K562 (cell line): ENCODE data around the gene SF3B3. TPM values are rescaled to one million over a fixed set of nuclear protein-coding genes. Genes with fewer than 3 reads are reported as not detected.

Source experiments
- ATAC-seq: fragments of 200-7000 bp; cut with Tn5 transposase; 3 replicates; pipeline ENCODE4 v1.9.1; 2020; ENCODE audit warnings: moderate library complexity
- BruUV-seq: library from RNA; stranded (reverse); fragments of 400-500 nt; replicated peaks from 2 replicates; lab custom pipeline; 2021; lab: Mats Ljungman, UMichigan
- CTCF ChIA-PET: fragments of 300-600 bp; formaldehyde crosslinking; extraction: SDS; loops from one replicate; lab custom pipeline; 2021; ENCODE audit warnings: low intra/inter-chr PET ratio; lab: Yijun Ruan, JAX
- POLR2A ChIA-PET: fragments of 300-600, 350-650 bp; sonication (Branson Sonifier 250); formaldehyde crosslinking; extraction: SDS; loops from one replicate; lab custom pipeline; 2021; ENCODE audit warnings: antibody characterized with exemption, inconsistent platforms; lab: Yijun Ruan, JAX
- DNase-seq, 4 experiments: peaks; one replicate each; pipeline versions ENCODE4 v3.0.0 to v3.0.0-alpha.2; 2011 to 2018; ENCODE audit warnings: low spot score in 3 of 4, mixed read lengths in 3 of 4; ENCODE audit errors: extremely low read depth in 1 of 4
- FAIRE-seq: peaks from 2 replicates; lab custom pipeline; 2011; peaks lifted over from hg19 to GRCh38; lab: Jason Lieb, UNC
- H2AFZ ChIP-seq: 2 replicates; pipeline ENCODE4 v1.6.0; 2011; ENCODE audit warnings: low read depth, low read length, control low read depth, inconsistent platforms
- H3K27ac ChIP-seq: fragments of 200-600 bp; 3 replicates; pipeline ENCODE4 v1.8.0; 2011; ENCODE audit warnings: low read depth, mild to moderate bottlenecking, control low read depth, inconsistent platforms, low read length, moderate library complexity, mixed read lengths; ENCODE audit errors: extremely low read depth
- H3K27me3 ChIP-seq, 2 experiments: fragments of 300-600 bp in 1 of 2; 2 replicates in 1 of 2; 3 replicates in 1 of 2; pipeline versions ENCODE4 v1.6.0 to v1.8.0; 2011; ENCODE audit warnings: inconsistent platforms in 2 of 2, low read length in 2 of 2, mild to moderate bottlenecking in 1 of 2, mixed read lengths in 1 of 2, moderate library complexity in 1 of 2; ENCODE audit not compliant: control insufficient read depth in 2 of 2, insufficient read depth in 2 of 2
- H3K36me3 ChIP-seq: fragments of 300-600 bp; 3 replicates; pipeline ENCODE4 v1.8.0; 2011; ENCODE audit warnings: mild to moderate bottlenecking, low read length, inconsistent platforms; ENCODE audit not compliant: control insufficient read depth, insufficient read depth
- H3K4me1 ChIP-seq, 2 experiments: fragments of 200-600 bp in 1 of 2; replicated peaks in 1 of 2; 2 replicates in 1 of 2; 3 replicates in 1 of 2; pipeline versions ENCODE4 v1.5.1 to v1.8.0; 2011; ENCODE audit warnings: inconsistent platforms in 2 of 2, low read length in 2 of 2, mild to moderate bottlenecking in 1 of 2, mixed read lengths in 1 of 2, moderate library complexity in 1 of 2; ENCODE audit not compliant: control insufficient read depth in 2 of 2, insufficient read depth in 2 of 2
- H3K4me2 ChIP-seq: 2 replicates; pipeline ENCODE4 v1.6.1; 2011; ENCODE audit warnings: low read length, control low read depth, inconsistent platforms, mixed read lengths; ENCODE audit not compliant: insufficient read depth
- H3K4me3 ChIP-seq: fragments of 200-600 bp; sonication (generic), shearing (Covaris generic); 2 replicates; pipeline ENCODE4 v1.5.1; 2016; ENCODE audit warnings: control low read depth, inconsistent platforms
- H3K79me2 ChIP-seq: fragments of 200-600 bp; 3 replicates; pipeline ENCODE4 v1.8.0; 2011; ENCODE audit warnings: low read length, inconsistent platforms; ENCODE audit not compliant: control insufficient read depth, insufficient read depth
- H3K9ac ChIP-seq, 2 experiments: 2 replicates each; pipeline versions ENCODE4 v1.6.0 to v1.6.1; 2011; ENCODE audit warnings: low read depth in 2 of 2, low read length in 2 of 2, control low read depth in 1 of 2, inconsistent platforms in 1 of 2, mild to moderate bottlenecking in 1 of 2, mixed read lengths in 1 of 2; ENCODE audit not compliant: insufficient read depth in 1 of 2
- H3K9me1 ChIP-seq: one replicate; pipeline ENCODE4 v1.6.0; 2011; ENCODE audit warnings: inconsistent platforms, mild to moderate bottlenecking, low read length, moderate library complexity; ENCODE audit not compliant: control insufficient read depth, insufficient read depth
- H3K9me3 ChIP-seq: replicated peaks from 2 replicates; pipeline ENCODE4 v1.5.1; 2011; ENCODE audit warnings: low read depth, low read length, inconsistent platforms; ENCODE audit not compliant: control insufficient read depth, insufficient read depth
- H4K20me1 ChIP-seq: replicated peaks from 2 replicates; pipeline ENCODE4 v1.6.1; 2011; ENCODE audit warnings: low read length, inconsistent platforms, mixed read lengths; ENCODE audit not compliant: control insufficient read depth, insufficient read depth
- MECOM ChIP-seq: fragments of 250-450 bp; sonication (Bioruptor Pico); IDR thresholded peaks from 2 replicates; pipeline ENCODE4 v1.8.0; 2022; ENCODE audit warnings: inconsistent platforms
- PHB2 ChIP-seq: fragments of 450-650 bp; IDR thresholded peaks from 2 replicates; pipeline ENCODE4 v1.6.1; 2017; ENCODE audit warnings: low read depth
- POLR2AphosphoS5 ChIP-seq: IDR thresholded peaks from 2 replicates; pipeline ENCODE4 v1.6.1; 2011; ENCODE audit warnings: mild to moderate bottlenecking, low read depth, low read length, moderate library complexity; ENCODE audit not compliant: control insufficient read depth, insufficient read depth
- TBP ChIP-seq: optimal IDR thresholded peaks from 2 replicates; pipeline ENCODE3; 2011; ENCODE audit warnings: low read depth, low read length, improper control_type of control experiment
- ZNF77 ChIP-seq: fragments of 250-450 bp; sonication (Bioruptor Pico); IDR thresholded peaks from 2 replicates; pipeline ENCODE4 v1.5.0; 2020
- WGBS: fragments of 100-300 bp; shearing (Covaris generic); methylation state at CpG from one replicate; pipeline ENCODE4 v1.1.6; 2016; ENCODE audit warnings: low coverage, mixed read lengths; ENCODE audit not compliant: insufficient coverage; ENCODE audit errors: missing lambda C conversion rate; 5-methylcytosine and 5-hydroxymethylcytosine counted together
- in situ Hi-C: fragments of 300-500 bp; cut with MboI; formaldehyde crosslinking; loops from 4 replicates; pipeline ENCODE4 v1.15.0; 2018; ENCODE audit warnings: inconsistent platforms, mixed read lengths
- intact Hi-C: fragments of 100-400 bp; cut with micrococcal nuclease; formaldehyde crosslinking; loops from 2 replicates; pipeline ENCODE4 v1.14.2; 2022
- polyA plus RNA-seq, 8 experiments: library from polyadenylated mRNA; depleted of rRNA in 4 of 8; stranded (reverse) in 5 of 8; unstranded in 3 of 8; fragments of >200 nt; fragmentation: Nextera tagmentation in 2 of 8; fragmentation: Illumina TruSeq in 1 of 8; extraction: Ambion mirVana in 2 of 8; extraction: Trizol in 1 of 8; gene quantifications; 2 replicates each; pipeline versions ENCODE4 v1.2.1 to v1.2.3, GENCODE V29; 2011 to 2014; ENCODE audit warnings: inconsistent platforms in 1 of 8, missing spikeins in 1 of 8
- total RNA-seq, 7 experiments: library from RNA; depleted of rRNA in 6 of 7; stranded (reverse); fragments of >200 nt in 6 of 7; fragmentation: Illumina TruSeq in 2 of 7; extraction: Trizol in 2 of 7; gene quantifications; 2 replicates each; pipeline versions ENCODE4 v1.2.1 to v1.2.3, GENCODE V29; 2011 to 2021; ENCODE audit warnings: low replicate concordance in 1 of 7
- TF ChIP-seq, protein P1 (sequence below): sonication (generic); formaldehyde crosslinking; IDR thresholded peaks from 2 replicates; pipeline ENCODE4 v1.8.1; 2023; ENCODE audit warnings: mild to moderate bottlenecking, missing genetic modification reagents
- TF ChIP-seq, protein P2 (sequence below): fragments of 450-650 bp; IDR thresholded peaks from 2 replicates; pipeline ENCODE4 v1.6.1; 2016

The SF3B3 gene
- total and polyA plus RNA-seq, 9 of the 15 experiments (the other 6 are each of a cell fraction or from before 2014, with no cell fraction given), result 98.9 to 546 (median 221) TPM

DNA sequence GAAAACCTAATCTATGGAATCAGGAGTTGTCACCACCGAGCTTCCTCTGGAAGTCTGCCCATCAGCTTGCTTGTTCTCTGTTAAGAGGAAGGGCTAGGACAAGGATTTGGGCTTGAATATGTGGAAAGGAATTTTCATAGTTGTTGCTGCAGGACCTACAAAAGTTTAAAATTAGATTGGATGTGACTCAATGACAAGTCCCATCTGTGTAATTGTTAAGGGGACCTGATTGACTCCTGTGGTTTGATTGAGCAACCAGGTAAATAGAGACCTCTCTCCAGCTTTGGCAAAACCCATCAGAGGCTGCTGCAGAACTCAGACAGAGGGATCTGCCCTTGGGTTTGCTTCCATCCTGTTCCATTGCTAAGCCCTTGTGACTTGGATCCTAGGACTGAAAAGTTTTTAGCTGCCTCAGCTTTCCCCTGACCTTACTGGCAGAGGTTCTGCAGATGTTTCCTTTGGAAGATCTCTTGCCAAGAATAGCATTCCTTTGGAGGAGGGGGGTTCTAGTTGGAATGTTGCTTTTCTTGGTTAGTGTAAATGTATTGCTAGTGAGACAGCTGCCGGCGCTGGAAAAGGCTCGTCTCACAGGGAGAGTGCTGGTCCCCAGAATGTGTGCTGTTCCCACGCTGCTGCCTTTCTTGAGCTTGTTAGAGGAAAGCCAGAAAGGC lies 50.0 kb downstream of the SF3B3 start (continued):
- TF ChIP-seq, protein P1, sequence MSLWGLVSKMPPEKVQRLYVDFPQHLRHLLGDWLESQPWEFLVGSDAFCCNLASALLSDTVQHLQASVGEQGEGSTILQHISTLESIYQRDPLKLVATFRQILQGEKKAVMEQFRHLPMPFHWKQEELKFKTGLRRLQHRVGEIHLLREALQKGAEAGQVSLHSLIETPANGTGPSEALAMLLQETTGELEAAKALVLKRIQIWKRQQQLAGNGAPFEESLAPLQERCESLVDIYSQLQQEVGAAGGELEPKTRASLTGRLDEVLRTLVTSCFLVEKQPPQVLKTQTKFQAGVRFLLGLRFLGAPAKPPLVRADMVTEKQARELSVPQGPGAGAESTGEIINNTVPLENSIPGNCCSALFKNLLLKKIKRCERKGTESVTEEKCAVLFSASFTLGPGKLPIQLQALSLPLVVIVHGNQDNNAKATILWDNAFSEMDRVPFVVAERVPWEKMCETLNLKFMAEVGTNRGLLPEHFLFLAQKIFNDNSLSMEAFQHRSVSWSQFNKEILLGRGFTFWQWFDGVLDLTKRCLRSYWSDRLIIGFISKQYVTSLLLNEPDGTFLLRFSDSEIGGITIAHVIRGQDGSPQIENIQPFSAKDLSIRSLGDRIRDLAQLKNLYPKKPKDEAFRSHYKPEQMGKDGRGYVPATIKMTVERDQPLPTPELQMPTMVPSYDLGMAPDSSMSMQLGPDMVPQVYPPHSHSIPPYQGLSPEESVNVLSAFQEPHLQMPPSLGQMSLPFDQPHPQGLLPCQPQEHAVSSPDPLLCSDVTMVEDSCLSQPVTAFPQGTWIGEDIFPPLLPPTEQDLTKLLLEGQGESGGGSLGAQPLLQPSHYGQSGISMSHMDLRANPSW, result no peak

DNA sequence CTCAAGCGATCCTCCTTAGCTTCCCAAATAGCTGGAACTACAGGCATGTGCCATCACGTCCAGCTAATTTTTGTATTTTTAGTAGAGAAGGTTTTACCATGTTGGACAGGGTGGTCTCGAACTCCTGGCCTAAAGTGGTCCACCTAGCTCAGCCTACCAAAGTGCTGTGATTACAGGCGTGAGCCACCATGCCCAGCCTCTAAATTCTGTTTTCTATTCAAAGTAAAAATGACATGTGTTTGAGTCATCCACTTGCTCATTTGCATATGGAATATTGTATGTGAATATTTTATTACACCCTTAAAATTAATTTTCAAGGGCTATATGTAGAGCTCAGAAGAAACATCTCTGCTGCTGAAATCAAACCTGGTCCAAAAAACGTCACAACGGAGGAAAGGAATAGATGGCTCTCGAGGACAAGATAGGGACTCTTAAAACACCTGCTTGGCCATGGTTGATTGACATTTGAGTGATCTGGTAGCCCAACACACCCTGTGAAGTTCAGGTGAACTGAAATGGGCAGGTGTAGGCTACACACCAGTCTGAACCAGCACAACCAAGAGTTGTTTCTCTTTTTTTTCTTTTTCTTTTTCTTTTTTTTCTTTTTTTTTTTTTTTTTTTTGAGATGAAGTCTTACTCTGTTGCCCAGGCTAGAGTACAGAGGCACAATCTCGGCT lies 51.1 kb downstream of the SF3B3 start:
- 71% methylated on average over 7 of the region's 8 CpGs for WGBS
- H3K27me3 ChIP-seq, result no peaks in the 10 kb centered on the region
- POLR2A ChIA-PET, result interaction anchor here (0.6 to 2.3 kb wide), 10 partner anchors 9 to 184 kb away, joined by 3 to 8 read pairs (median 4); no protein-coding TSS in a partner anchor
- in situ Hi-C loops (no loop called here), intact Hi-C loops (loop anchor here (5.0 kb wide), 2 partner anchors 37 to 78 kb away; no protein-coding TSS in a partner anchor)
- no peak overlapping the region for H3K9ac ChIP-seq
- peaks cover 5% of the 10 kb centered on the region in 2 experiments; a peak in 3 of 5 replicates for H3K4me1 ChIP-seq
- TSS peak; percentile 3 for BruUV-seq
- CTCF ChIA-PET, result no interaction called here
- no peaks in the 10 kb centered on the region for H3K9me3 ChIP-seq
- DNase-seq (no peak), FAIRE-seq (no peak), ATAC-seq (no peak)
- H3K79me2 ChIP-seq, result no peaks in the 10 kb centered on the region
- peaks cover 15% of the 10 kb centered on the region for H4K20me1 ChIP-seq
- no peak overlapping the region for H3K4me2 ChIP-seq
- no peak overlapping the region for H3K27ac ChIP-seq
- H3K36me3 ChIP-seq, result peaks cover 51% of the 10 kb centered on the region
- no peaks in the 10 kb centered on the region for H3K9me1 ChIP-seq
- TF ChIP-seq TBP, result peak; percentile 34
- TF ChIP-seq POLR2AphosphoS5, result 0 out of 2 replicates have a peak, but pooled peaks have one; percentile 6
- TF ChIP-seq PHB2, result no peak
- no peak for TF ChIP-seq ZNF77 (CRISPR knock-in tag)
- TF ChIP-seq MECOM (CRISPR knock-in tag), result peak; percentile 83
- TF ChIP-seq, protein P2, sequence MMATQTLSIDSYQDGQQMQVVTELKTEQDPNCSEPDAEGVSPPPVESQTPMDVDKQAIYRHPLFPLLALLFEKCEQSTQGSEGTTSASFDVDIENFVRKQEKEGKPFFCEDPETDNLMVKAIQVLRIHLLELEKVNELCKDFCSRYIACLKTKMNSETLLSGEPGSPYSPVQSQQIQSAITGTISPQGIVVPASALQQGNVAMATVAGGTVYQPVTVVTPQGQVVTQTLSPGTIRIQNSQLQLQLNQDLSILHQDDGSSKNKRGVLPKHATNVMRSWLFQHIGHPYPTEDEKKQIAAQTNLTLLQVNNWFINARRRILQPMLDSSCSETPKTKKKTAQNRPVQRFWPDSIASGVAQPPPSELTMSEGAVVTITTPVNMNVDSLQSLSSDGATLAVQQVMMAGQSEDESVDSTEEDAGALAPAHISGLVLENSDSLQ, result peak; percentile 68
- H2AFZ ChIP-seq, result no peak overlapping the region
- no peak overlapping the region for H3K4me3 ChIP-seq
